GM20000 (cell line): ENCODE results near the gene PPP1R1A.

ENCODE experiments used
- DNase-seq: peaks from one replicate; pipeline ENCODE4 v3.0.0; 2012; ENCODE audit warnings: low spot score
- CTCF ChIP-seq: IDR thresholded peaks from 2 replicates; pipeline ENCODE4 v1.5.1; 2012; ENCODE audit warnings: mild to moderate bottlenecking, control low read depth; ENCODE audit errors: extremely low read depth, missing control alignments

PPP1R1A gene

GRCh38 chr12:54593135-54593534 is 4.7 kb upstream of the PPP1R1A start:
- DNase-seq, result no peak
- no peak for TF ChIP-seq CTCF

DNA sequence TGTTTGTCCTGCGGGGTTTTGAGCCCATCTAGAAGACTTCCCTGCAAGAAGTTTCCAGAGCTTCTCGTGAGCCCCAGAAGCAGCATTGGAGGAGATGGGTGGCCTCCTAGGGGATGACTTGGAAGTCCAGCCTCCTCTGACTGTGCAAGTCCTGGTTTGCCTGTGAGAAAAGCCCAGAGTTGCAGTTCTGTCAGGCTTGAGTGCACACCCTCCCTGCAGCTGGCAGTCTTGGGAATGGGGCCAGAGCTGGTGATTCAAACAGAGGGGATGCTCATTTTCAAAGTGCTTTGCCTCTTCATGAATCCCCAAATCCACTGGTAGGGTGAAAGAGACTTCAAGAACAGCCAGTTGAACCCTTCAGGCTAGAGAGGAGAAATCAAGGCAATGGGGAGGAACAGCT is 3.9 kb upstream of the PPP1R1A start:
- DNase-seq, result no peak
- no peak for TF ChIP-seq CTCF

GRCh38 chr12:54590978-54591591 is 2.6 kb upstream of the PPP1R1A start:
- TF ChIP-seq CTCF, result no peak
- DNase-seq, result no peak

DNA sequence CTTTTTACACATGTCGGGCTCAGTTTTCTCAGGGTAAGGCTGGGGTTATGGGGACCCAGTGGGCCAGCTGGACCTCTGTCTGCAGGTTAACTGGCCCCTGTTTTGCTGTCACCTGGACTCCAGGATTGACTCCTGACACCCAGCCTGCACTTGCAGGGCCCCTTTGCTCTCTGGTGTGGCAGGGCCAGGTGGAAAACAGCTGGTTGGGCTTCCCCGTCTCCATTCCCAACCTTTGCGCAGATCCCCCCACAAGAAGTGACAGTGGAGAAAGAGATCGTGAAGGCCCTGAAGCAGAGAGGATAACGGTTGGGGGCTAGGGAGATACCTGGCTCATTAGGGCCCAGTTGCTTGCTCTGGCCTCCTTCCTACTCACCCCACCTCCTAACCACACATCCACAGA is 1.5 kb upstream of the PPP1R1A start:
- no peak for TF ChIP-seq CTCF
- DNase-seq, result no peak

DNA sequence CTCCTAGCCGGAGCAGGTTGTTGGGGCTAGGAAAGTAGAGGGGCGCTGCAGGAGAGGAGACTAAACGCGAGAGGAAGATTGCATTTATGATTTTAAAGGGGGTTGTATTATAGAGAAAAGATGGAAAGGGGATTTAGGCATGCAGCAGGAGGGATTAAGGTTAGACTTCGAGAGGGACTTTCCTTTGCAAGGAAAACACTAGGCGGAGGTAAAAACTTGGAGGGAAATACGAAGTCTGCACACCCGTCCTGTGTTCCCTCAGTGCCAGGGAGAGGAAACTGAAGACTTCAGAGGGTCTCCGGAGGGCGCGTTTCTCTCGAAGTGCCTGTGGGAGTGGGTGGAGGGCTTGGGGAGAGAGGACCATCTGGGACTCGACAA is 420 bp upstream of the PPP1R1A start:
- no peak for TF ChIP-seq CTCF
- DNase-seq, result no peak

GRCh38 chr12:54587315-54587873 is 1.1 kb downstream of the PPP1R1A start:
- DNase-seq, result no peak
- TF ChIP-seq CTCF, result no peak

DNA sequence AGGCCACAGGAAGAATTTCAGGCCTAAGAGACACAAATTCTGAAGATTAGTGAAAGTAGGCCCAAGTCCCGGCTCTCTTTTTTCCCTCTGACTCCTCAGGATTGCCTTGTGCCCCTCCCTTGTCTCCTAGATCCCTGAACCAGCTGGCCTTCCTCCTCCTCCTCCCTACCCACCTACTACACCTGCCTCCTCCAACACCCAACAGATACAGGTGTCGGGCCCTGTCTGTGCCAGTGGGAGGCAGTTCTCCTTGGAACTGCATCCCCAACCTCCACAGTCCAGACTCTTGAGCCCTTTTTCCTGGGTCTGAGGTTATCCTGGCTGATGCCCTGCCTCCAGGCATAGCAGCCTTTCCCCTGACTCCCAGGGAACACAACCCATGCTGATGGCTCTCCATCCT is 1.8 kb downstream of the PPP1R1A start:
- no peak for TF ChIP-seq CTCF
- no peak for DNase-seq
